Measurements from ENCODE around the gene SLC52A3.

Gene SLC52A3

GRCh38 chr20:717832-718231 lies 50.5 kb downstream of the SLC52A3 start:
- H4K91ac ChIP-seq (ENCODE audit: low read depth, low read length) = no peak overlapping the region
- no peak overlapping the region for H3K9ac ChIP-seq (ENCODE audit: low read length)
- H3K4me2 ChIP-seq (ENCODE audit: low read length) = no peak overlapping the region
- no peak overlapping the region for H2BK5ac ChIP-seq (ENCODE audit: low read depth, low read length, poor library complexity)
- H3K4me3 ChIP-seq (ENCODE audit: low read depth, low read length) = no peak overlapping the region
- no peak overlapping the region for H2AK5ac ChIP-seq (ENCODE audit: low read length)
- H4K8ac ChIP-seq (ENCODE audit: low read depth, low read length) = no peak overlapping the region
- no peaks in the 10 kb centered on the region for H3K79me2 ChIP-seq (ENCODE audit: control insufficient read depth, insufficient read depth, low read length, poor library complexity)
- H3K27ac ChIP-seq (ENCODE audit: low read depth, low read length) = no peak overlapping the region
- no peak overlapping the region for H3K23ac ChIP-seq (ENCODE audit: low read length)
- WGBS (ENCODE audit: extremely low coverage, insufficient coverage, insufficient read length) = no CpG with 5 or more reads among the region's 5 CpGs
- H4K12ac ChIP-seq (ENCODE audit: low read depth, low read length) = no peak overlapping the region
- H3K14ac ChIP-seq (ENCODE audit: low read length) = no peak overlapping the region
- no peaks in the 10 kb centered on the region for H3K79me1 ChIP-seq (ENCODE audit: low read length)
- no peak overlapping the region for H3K18ac ChIP-seq (ENCODE audit: low read length)
- DNase-seq = no peak
- no peak overlapping the region for H2AFZ ChIP-seq (ENCODE audit: insufficient read depth, low read length, poor library complexity)
- no peaks in the 10 kb centered on the region for H3K4me1 ChIP-seq (ENCODE audit: control insufficient read depth in 1 of 2, insufficient read depth in 2 of 2, low read length in 2 of 2)
- H2BK12ac ChIP-seq (ENCODE audit: low read length) = no peak overlapping the region
- H2BK120ac ChIP-seq (ENCODE audit: insufficient read depth, low read length, poor library complexity) = no peak overlapping the region
- H3K9me3 ChIP-seq (ENCODE audit: insufficient read depth, low read depth, low read length) = peaks cover 2% of the 10 kb centered on the region
- H3K36me3 ChIP-seq (ENCODE audit: control insufficient read depth in 1 of 2, insufficient read depth in 2 of 2, low read length in 2 of 2) = no peaks in the 10 kb centered on the region
- H3K4ac ChIP-seq (ENCODE audit: low read depth, low read length) = no peak overlapping the region
- H3K27me3 ChIP-seq (ENCODE audit: insufficient read depth, low read length) = no peaks in the 10 kb centered on the region

GRCh38 chr20:717271-717670 lies 51.0 kb downstream of the SLC52A3 start:
- Histone ChIP-seq H3K14ac (ENCODE audit: low read length) (no peak overlapping the region), H3K79me2 (ENCODE audit: control insufficient read depth, insufficient read depth, low read length, poor library complexity) (no peaks in the 10 kb centered on the region), H2BK120ac (ENCODE audit: insufficient read depth, low read length, poor library complexity) (no peak overlapping the region), H2BK5ac (ENCODE audit: low read depth, low read length, poor library complexity) (no peak overlapping the region), H3K18ac (ENCODE audit: low read length) (no peak overlapping the region), H3K27me3 (ENCODE audit: insufficient read depth, low read length) (no peaks in the 10 kb centered on the region), H3K79me1 (ENCODE audit: low read length) (no peaks in the 10 kb centered on the region), H4K8ac (ENCODE audit: low read depth, low read length) (no peak overlapping the region), H3K9ac (ENCODE audit: low read length) (no peak overlapping the region), H3K4me3 (ENCODE audit: low read depth, low read length) (no peak overlapping the region), H2AK5ac (ENCODE audit: low read length) (no peak overlapping the region), H4K12ac (ENCODE audit: low read depth, low read length) (no peak overlapping the region), H3K4ac (ENCODE audit: low read depth, low read length) (no peak overlapping the region), H3K36me3 (ENCODE audit: control insufficient read depth in 1 of 2, insufficient read depth in 2 of 2, low read length in 2 of 2) (no peaks in the 10 kb centered on the region), H3K27ac (ENCODE audit: low read depth, low read length) (no peak overlapping the region), H2BK12ac (ENCODE audit: low read length) (no peak overlapping the region), H2AFZ (ENCODE audit: insufficient read depth, low read length, poor library complexity) (no peak overlapping the region), H3K4me1 (ENCODE audit: control insufficient read depth in 1 of 2, insufficient read depth in 2 of 2, low read length in 2 of 2) (no peaks in the 10 kb centered on the region), H3K9me3 (ENCODE audit: insufficient read depth, low read depth, low read length) (peaks cover 2% of the 10 kb centered on the region), H3K23ac (ENCODE audit: low read length) (no peak overlapping the region), H3K4me2 (ENCODE audit: low read length) (no peak overlapping the region), H4K91ac (ENCODE audit: low read depth, low read length) (no peak overlapping the region)
- no peak for DNase-seq
- WGBS (ENCODE audit: extremely low coverage, insufficient coverage, insufficient read length) = no CpG with 5 or more reads among the region's 7 CpGs

- Histone ChIP-seq H3K27me3 (ENCODE audit: insufficient read depth, low read length) (peaks cover 6% of the 10 kb centered on the region), H3K36me3 (ENCODE audit: control insufficient read depth in 1 of 2, insufficient read depth in 2 of 2, low read length in 2 of 2) (no peaks in the 10 kb centered on the region), H3K18ac (ENCODE audit: low read length) (no peak overlapping the region), H3K4me1 (ENCODE audit: control insufficient read depth in 1 of 2, insufficient read depth in 2 of 2, low read length in 2 of 2) (no peaks in the 10 kb centered on the region), H3K27ac (ENCODE audit: low read depth, low read length) (no peak overlapping the region), H2AK5ac (ENCODE audit: low read length) (no peak overlapping the region), H3K4me2 (ENCODE audit: low read length) (no peak overlapping the region), H2AFZ (ENCODE audit: insufficient read depth, low read length, poor library complexity) (no peak overlapping the region), H3K9ac (ENCODE audit: low read length) (no peak overlapping the region), H4K12ac (ENCODE audit: low read depth, low read length) (no peak overlapping the region), H4K8ac (ENCODE audit: low read depth, low read length) (no peak overlapping the region), H3K4me3 (ENCODE audit: low read depth, low read length) (no peak overlapping the region), H3K79me1 (ENCODE audit: low read length) (no peaks in the 10 kb centered on the region), H3K4ac (ENCODE audit: low read depth, low read length) (no peak overlapping the region), H2BK12ac (ENCODE audit: low read length) (no peak overlapping the region), H3K79me2 (ENCODE audit: control insufficient read depth, insufficient read depth, low read length, poor library complexity) (no peaks in the 10 kb centered on the region), H2BK120ac (ENCODE audit: insufficient read depth, low read length, poor library complexity) (no peak overlapping the region), H3K23ac (ENCODE audit: low read length) (no peak overlapping the region), H4K91ac (ENCODE audit: low read depth, low read length) (no peak overlapping the region), H2BK5ac (ENCODE audit: low read depth, low read length, poor library complexity) (no peak overlapping the region), H3K9me3 (ENCODE audit: insufficient read depth, low read depth, low read length) (peaks cover 4% of the 10 kb centered on the region), H3K14ac (ENCODE audit: low read length) (no peak overlapping the region)
- DNase-seq = no peak
- WGBS (ENCODE audit: extremely low coverage, insufficient coverage, insufficient read length) = no CpG with 5 or more reads among the region's 2 CpGs
Measured at GRCh38 chr20:714453-714852, 53.8 kb downstream of the SLC52A3 start.

GRCh38 chr20:711576-711975 lies 56.7 kb downstream of the SLC52A3 start:
- no peak overlapping the region for H4K91ac ChIP-seq (ENCODE audit: low read depth, low read length)
- no peak overlapping the region for H3K27ac ChIP-seq (ENCODE audit: low read depth, low read length)
- no peak overlapping the region for H3K4me3 ChIP-seq (ENCODE audit: low read depth, low read length)
- H3K27me3 ChIP-seq (ENCODE audit: insufficient read depth, low read length) = peaks cover 18% of the 10 kb centered on the region
- no peak overlapping the region for H3K4me2 ChIP-seq (ENCODE audit: low read length)
- no peaks in the 10 kb centered on the region for H3K79me1 ChIP-seq (ENCODE audit: low read length)
- H3K9me3 ChIP-seq (ENCODE audit: insufficient read depth, low read depth, low read length) = peaks cover 14% of the 10 kb centered on the region
- H3K79me2 ChIP-seq (ENCODE audit: control insufficient read depth, insufficient read depth, low read length, poor library complexity) = no peaks in the 10 kb centered on the region
- no peak for DNase-seq
- H3K36me3 ChIP-seq (ENCODE audit: control insufficient read depth in 1 of 2, insufficient read depth in 2 of 2, low read length in 2 of 2) = no peaks in the 10 kb centered on the region
- no peak overlapping the region for H3K18ac ChIP-seq (ENCODE audit: low read length)
- H3K14ac ChIP-seq (ENCODE audit: low read length) = no peak overlapping the region
- H4K8ac ChIP-seq (ENCODE audit: low read depth, low read length) = no peak overlapping the region
- no peak overlapping the region for H2AFZ ChIP-seq (ENCODE audit: insufficient read depth, low read length, poor library complexity)
- H3K23ac ChIP-seq (ENCODE audit: low read length) = no peak overlapping the region
- WGBS (ENCODE audit: extremely low coverage, insufficient coverage, insufficient read length) = no CpG with 5 or more reads among the region's 2 CpGs
- no peak overlapping the region for H3K4ac ChIP-seq (ENCODE audit: low read depth, low read length)
- no peaks in the 10 kb centered on the region for H3K4me1 ChIP-seq (ENCODE audit: control insufficient read depth in 1 of 2, insufficient read depth in 2 of 2, low read length in 2 of 2)
- H2BK5ac ChIP-seq (ENCODE audit: low read depth, low read length, poor library complexity) = no peak overlapping the region
- no peak overlapping the region for H2BK120ac ChIP-seq (ENCODE audit: insufficient read depth, low read length, poor library complexity)
- H2BK12ac ChIP-seq (ENCODE audit: low read length) = no peak overlapping the region
- H4K12ac ChIP-seq (ENCODE audit: low read depth, low read length) = no peak overlapping the region
- H3K9ac ChIP-seq (ENCODE audit: low read length) = no peak overlapping the region
- H2AK5ac ChIP-seq (ENCODE audit: low read length) = no peak overlapping the region
